Suprapubic skin (tissue), 4 donors: ENCODE data around the gene FIBP. TPM values are rescaled to one million over a fixed set of nuclear protein-coding genes. Genes with fewer than 3 reads are reported as not detected.

Experiments used
- DNase-seq, 2 donors: peaks; one replicate each; pipeline ENCODE4 v3.0.0-alpha.2; 2019; ENCODE audit warnings: low spot score in 2 of 2
- H3K27ac ChIP-seq: fragments of 200-600 bp; sonication (generic); one replicate; pipeline ENCODE4 v1.5.1; 2019
- H3K27me3 ChIP-seq: fragments of 200-600 bp; sonication (generic); one replicate; pipeline ENCODE4 v1.5.1; 2019
- H3K36me3 ChIP-seq: fragments of 200-600 bp; sonication (generic); one replicate; pipeline ENCODE4 v1.5.1; 2019
- H3K4me1 ChIP-seq: fragments of 200-600 bp; sonication (generic); one replicate; pipeline ENCODE4 v1.5.1; 2019
- H3K4me3 ChIP-seq: fragments of 200-600 bp; sonication (generic); one replicate; pipeline ENCODE4 v1.5.1; 2019; ENCODE audit warnings: mild to moderate bottlenecking
- H3K9me3 ChIP-seq: fragments of 200-600 bp; sonication (generic); one replicate; pipeline ENCODE4 v1.5.1; 2019
- EP300 ChIP-seq: sonication (generic); formaldehyde crosslinking; IDR thresholded peaks from one replicate; pipeline ENCODE4 v1.6.1; 2017; ENCODE audit warnings: antibody characterized with exemption
- POLR2A ChIP-seq, 2 donors: fragments of 450-650 bp; IDR thresholded peaks; one replicate each; pipeline ENCODE4 v1.6.1; 2017; ENCODE audit warnings: antibody characterized with exemption in 2 of 2, mild to moderate bottlenecking in 2 of 2, moderate library complexity in 2 of 2
- POLR2AphosphoS5 ChIP-seq, 3 donors: sonication (generic); formaldehyde crosslinking; IDR thresholded peaks; one replicate each; pipeline ENCODE4 v1.6.1; 2017; ENCODE audit warnings: antibody characterized with exemption in 3 of 3
- WGBS: methylation state at CpG from one replicate; pipeline ENCODE4 v1.1.5; 2018; 5-methylcytosine and 5-hydroxymethylcytosine counted together
- total RNA-seq, 4 donors: library from RNA; depleted of rRNA; stranded (reverse); fragments of >200 nt; gene quantifications; one replicate each; pipeline ENCODE4 v1.1.0, GENCODE V29; 2016
- TF ChIP-seq, protein P1 (sequence below), 2 donors: fragments of 200-600 bp in 1 of 2; fragments of 450-650 bp in 1 of 2; sonication (generic) in 1 of 2; IDR thresholded peaks; one replicate each; pipeline ENCODE4 v1.5.1; 2016 to 2019; ENCODE audit warnings: antibody characterized with exemption in 2 of 2, mild to moderate bottlenecking in 1 of 2, moderate library complexity in 1 of 2

Gene FIBP
- total RNA-seq: 10 to 100 TPM; 46.9 to 89.3 (median 74.6) TPM

DNA sequence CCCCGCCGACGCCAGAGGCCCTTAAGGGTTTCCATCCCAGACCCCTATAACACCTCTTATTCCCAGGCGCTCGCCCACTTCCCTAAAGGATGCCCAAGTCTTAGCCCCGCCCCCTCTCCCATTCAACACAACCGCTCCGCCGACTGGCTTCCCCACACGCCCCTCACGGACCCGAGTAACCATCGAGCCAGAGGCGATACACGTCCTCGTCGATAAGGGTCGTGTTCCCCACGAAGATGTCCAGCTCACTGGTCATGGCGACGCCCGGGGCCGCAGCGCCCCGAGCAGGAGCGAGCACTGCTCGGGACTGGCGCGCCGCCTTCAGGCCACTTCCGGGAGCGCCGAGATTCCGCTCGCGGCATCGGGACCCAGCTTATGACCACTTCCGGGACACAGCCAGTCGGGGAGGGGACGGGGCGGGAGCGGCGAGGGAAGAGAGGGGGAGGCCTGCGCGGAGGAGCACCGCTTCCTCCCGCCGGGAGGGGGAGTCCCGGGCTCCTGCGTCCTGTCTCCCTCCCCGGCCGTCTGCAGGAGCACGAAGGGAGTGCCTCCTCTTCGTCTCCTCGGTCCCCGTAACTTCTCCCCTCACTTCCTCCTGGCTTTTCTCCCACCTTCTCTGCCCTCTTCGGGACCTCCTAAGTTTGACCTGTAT lies at the start of gene FIBP:
Gene FIBP, minus strand, starts transcription at position 309 of the 652 bp plus-strand sequence. Its CDS starts 53 bp downstream, at position 256.
- Histone ChIP-seq H3K9me3 (no peaks in the 10 kb centered on the region), H3K36me3 (peaks cover 20% of the 10 kb centered on the region), H3K4me3 (peak within 1 kb of the TSS; percentile 65), H3K4me1 (peaks cover 55% of the 10 kb centered on the region), H3K27ac (peak within 1 kb of the TSS; percentile 95), H3K27me3 (no peaks in the 10 kb centered on the region)
- WGBS: 0% methylated on average over 26 of the region's 57 CpGs
- DNase-seq: peak; percentile 99
- TF ChIP-seq POLR2AphosphoS5 (IDR thresholded peaks at IDR 0.05) (peak in 2 of 3 donors; percentile 68 to 96), POLR2A (IDR thresholded peaks at IDR 0.05) (peak in 1 of 2 donors; percentile 49), EP300 (no peak)
- TF ChIP-seq, protein P1, sequence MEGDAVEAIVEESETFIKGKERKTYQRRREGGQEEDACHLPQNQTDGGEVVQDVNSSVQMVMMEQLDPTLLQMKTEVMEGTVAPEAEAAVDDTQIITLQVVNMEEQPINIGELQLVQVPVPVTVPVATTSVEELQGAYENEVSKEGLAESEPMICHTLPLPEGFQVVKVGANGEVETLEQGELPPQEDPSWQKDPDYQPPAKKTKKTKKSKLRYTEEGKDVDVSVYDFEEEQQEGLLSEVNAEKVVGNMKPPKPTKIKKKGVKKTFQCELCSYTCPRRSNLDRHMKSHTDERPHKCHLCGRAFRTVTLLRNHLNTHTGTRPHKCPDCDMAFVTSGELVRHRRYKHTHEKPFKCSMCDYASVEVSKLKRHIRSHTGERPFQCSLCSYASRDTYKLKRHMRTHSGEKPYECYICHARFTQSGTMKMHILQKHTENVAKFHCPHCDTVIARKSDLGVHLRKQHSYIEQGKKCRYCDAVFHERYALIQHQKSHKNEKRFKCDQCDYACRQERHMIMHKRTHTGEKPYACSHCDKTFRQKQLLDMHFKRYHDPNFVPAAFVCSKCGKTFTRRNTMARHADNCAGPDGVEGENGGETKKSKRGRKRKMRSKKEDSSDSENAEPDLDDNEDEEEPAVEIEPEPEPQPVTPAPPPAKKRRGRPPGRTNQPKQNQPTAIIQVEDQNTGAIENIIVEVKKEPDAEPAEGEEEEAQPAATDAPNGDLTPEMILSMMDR (IDR thresholded peaks at IDR 0.05): peak; percentile 75 to 95

DNA sequence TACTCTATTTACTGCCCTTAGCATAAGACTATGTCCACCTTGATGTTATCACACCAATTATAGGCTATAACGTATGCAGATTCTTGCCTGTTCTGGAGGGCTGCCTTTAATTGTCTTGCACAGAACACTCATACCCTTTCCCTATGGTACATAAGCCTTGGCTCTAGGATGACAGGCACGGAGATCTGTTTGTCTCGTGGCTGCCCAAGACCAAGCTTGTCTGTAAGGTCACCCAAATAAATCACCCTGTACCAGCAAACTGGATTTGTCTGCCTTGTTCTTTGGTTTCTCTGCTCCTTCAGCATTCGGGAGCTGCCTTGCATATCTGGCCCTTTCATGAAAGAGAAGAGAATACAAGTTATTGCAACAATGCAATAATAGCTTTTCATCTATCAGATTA lies 49.5 kb upstream of the FIBP start:
- Histone ChIP-seq H3K9me3 (no peaks in the 10 kb centered on the region), H3K4me1 (no peaks in the 10 kb centered on the region), H3K27me3 (no peaks in the 10 kb centered on the region), H3K4me3 (no peak overlapping the region), H3K36me3 (no peaks in the 10 kb centered on the region), H3K27ac (no peak overlapping the region)
- DNase-seq: no peak
- 66% methylated on average over 4 of the region's 4 CpGs for WGBS
- no peak for TF ChIP-seq POLR2AphosphoS5 (IDR thresholded peaks at IDR 0.05)
- TF ChIP-seq, protein P1 (IDR thresholded peaks at IDR 0.05): no peak
- TF ChIP-seq EP300: no peak
- TF ChIP-seq POLR2A (IDR thresholded peaks at IDR 0.05): no peak

DNA sequence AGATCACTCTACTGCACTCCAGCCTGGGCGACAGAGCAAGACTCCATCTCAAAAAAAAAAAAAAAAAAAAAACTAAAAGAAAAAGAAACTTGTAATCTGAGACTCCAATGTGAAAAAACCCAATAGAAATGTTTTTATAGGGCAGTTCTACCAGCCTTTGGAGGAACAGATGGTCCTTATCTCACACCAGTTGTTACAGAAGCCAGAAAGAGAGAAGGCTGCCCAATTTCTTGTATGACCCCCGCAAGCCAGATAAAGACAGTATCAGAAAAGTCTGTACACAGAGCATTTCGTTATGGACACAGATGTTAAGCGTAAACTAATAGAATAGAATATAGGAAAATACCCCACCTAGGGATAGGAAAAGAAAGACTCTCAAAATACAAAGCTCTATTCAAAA lies 45.7 kb upstream of the FIBP start:
- WGBS: 76% methylated on average over 4 of the region's 4 CpGs
- no peak for DNase-seq
- Histone ChIP-seq H3K27me3 (no peaks in the 10 kb centered on the region), H3K4me3 (no peak overlapping the region), H3K9me3 (no peaks in the 10 kb centered on the region), H3K27ac (no peak overlapping the region), H3K4me1 (no peaks in the 10 kb centered on the region), H3K36me3 (no peaks in the 10 kb centered on the region)
- TF ChIP-seq EP300 (no peak), POLR2AphosphoS5 (IDR thresholded peaks at IDR 0.05) (no peak), POLR2A (IDR thresholded peaks at IDR 0.05) (no peak)
- TF ChIP-seq, protein P1 (IDR thresholded peaks at IDR 0.05): no peak

DNA sequence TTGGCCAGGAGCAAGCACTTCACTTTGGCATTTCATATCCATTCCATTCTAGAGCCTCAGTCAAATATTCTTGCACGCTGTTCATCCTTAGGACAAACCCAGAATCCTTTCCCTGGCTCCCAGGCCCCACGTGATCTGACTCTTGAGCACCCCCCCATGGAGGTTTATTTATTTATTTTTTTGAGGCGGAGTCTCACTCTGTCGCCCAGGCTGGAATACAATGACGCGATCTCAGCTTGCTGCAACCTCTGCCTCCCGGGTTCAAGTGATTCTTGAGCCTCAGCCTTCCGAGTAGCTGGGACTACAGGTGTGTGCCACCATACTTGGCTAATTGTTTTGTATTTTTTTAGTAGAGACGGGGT lies 44.3 kb upstream of the FIBP start:
- DNase-seq: no peak
- Histone ChIP-seq H3K36me3 (no peaks in the 10 kb centered on the region), H3K9me3 (no peaks in the 10 kb centered on the region), H3K27ac (no peak overlapping the region), H3K4me1 (no peaks in the 10 kb centered on the region), H3K27me3 (no peaks in the 10 kb centered on the region), H3K4me3 (no peak overlapping the region)
- TF ChIP-seq POLR2A (IDR thresholded peaks at IDR 0.05) (no peak), POLR2AphosphoS5 (IDR thresholded peaks at IDR 0.05) (no peak), EP300 (no peak)
- TF ChIP-seq, protein P1 (IDR thresholded peaks at IDR 0.05): no peak
- 41% methylated on average over 9 of the region's 9 CpGs for WGBS

DNA sequence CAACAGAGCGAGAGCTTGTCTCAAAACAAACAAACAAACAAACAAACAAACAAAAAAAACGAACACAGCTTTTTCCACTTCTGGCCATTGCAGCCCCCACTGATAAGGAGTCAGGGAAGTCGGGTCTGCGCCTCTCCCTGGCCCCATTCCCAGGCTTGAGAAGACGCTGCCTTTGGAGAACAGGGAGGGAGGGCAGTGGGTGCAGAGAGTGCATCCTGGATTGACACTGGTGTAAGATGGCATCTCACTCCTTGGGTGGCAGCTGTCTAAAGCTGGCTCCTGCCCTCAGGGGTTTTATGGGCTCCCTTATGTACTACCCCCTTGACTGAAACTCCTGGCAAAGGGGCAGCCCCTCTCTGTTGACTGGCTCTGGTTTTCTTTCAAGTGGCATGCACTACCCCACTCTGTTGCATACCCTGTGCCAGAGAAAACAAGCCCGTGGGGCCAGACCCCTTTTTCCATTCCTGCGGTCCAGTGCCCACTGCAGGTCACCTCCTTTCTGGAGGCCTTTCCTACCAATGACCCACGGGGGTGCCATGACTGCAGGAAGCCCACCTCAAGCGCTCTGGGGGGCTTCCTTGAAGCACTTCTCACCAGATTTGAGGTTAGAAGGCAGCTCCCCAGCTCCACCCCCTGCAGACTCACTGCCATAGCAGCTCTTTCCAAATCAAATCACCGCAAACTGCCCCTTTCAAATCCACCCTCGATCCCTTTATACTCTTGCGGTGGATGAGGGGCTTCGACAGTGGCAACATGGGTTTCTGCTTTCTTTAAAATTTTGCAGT lies 43.7 kb upstream of the FIBP start:
- no peaks in the 10 kb centered on the region for H3K4me1 ChIP-seq
- no peak overlapping the region for H3K27ac ChIP-seq
- no peak overlapping the region for H3K4me3 ChIP-seq
- 67% methylated on average over 13 of the region's 13 CpGs for WGBS
- H3K27me3 ChIP-seq: no peaks in the 10 kb centered on the region
- no peak for DNase-seq
- no peaks in the 10 kb centered on the region for H3K9me3 ChIP-seq
- no peak for TF ChIP-seq EP300
- H3K36me3 ChIP-seq: no peaks in the 10 kb centered on the region
